ENCODE measurements around the gene TMEM59. TPM values are rescaled to one million over a fixed set of nuclear protein-coding genes. Genes with fewer than 3 reads are reported as not detected.

The TMEM59 gene
- total and polyA plus RNA-seq, 2 of the 8 experiments (the other 6 are each of a cell fraction or from before 2014, with no cell fraction given): 116 to 139 TPM

DNA sequence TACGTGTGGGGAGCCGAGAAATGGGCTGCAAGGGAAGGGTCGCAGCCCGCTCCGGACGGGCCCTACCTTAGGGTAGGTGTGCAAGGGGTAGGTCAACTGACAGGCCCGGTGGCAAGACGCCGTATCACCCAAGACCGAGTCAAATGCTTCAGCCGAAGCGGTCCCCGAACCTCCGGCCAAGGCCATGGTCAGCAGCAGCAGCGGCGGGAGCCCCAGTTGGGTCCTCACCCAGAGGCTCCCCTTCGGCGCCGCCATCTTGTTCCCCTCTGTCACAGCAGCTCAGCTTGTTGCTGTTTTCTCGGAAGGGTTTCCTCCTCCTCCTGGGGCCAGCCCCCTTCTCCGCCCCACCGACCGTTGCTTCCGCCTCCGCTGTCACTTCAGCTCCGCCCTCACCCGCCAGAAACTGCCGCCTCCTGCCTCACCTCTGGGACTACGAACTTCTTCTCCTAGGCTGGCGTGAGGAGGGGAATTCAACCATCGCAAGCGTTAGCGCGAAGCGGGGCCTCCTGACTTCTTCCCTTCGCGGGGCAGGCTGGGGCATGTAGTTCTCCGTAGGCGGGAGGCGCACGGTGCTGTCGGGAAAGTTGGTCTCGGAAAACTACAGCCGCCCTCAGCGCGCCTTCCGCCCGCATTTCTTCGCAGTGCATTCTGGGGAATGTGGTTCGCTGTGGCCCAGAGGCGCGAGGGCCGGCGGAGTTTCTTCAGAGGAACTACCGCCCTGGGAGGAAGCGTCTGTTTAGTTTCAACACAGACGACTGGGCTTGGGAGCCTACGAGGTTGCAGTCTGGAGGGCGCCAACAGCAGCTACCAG lies at the start of gene TMEM59, which contains the start of gene TCEANC2 (continued):
- TF ChIP-seq SP2 (IDR thresholded peaks at IDR 0.05; ENCODE audit: low read length): no peak
- peak; percentile 76; the same call in 1 of the 2 replicates for TF ChIP-seq GABPA (IDR thresholded peaks at IDR 0.05; ENCODE audit: borderline replicate concordance, insufficient read depth, low read length)
- peak; percentile 91 for TF ChIP-seq YY1 (IDR thresholded peaks at IDR 0.05; ENCODE audit: low read depth, low read length)
- TF ChIP-seq TEAD4 (IDR thresholded peaks at IDR 0.05; ENCODE audit: low read depth, low read length): peak; percentile 79
- no peak for TF ChIP-seq TCF12 (IDR thresholded peaks at IDR 0.05; ENCODE audit: low read depth, low read length)
- peak in 1 of 2 experiments; percentile 42; a peak in 1 of 4 replicates for TF ChIP-seq HDAC2 (IDR thresholded peaks at IDR 0.05; ENCODE audit: borderline replicate concordance in 1 of 2, low read depth in 2 of 2, low read length in 2 of 2)
- peak; percentile 72 to 79; a peak in 3 of 4 replicates for TF ChIP-seq SIN3A (conservative IDR thresholded peaks at IDR 0.05 in 1 of 2, IDR thresholded peaks at IDR 0.05 in 1 of 2; ENCODE audit: low read depth in 1 of 2, low read length in 2 of 2)
- TF ChIP-seq POLR2A (IDR thresholded peaks at IDR 0.05; ENCODE audit: control extremely low read depth in 1 of 2, low read depth in 2 of 2, low read length in 2 of 2): peak in 1 of 2 experiments; percentile 55; a peak in 2 of 3 replicates
- TF ChIP-seq CHD2 (IDR thresholded peaks at IDR 0.05; ENCODE audit: low read length): peak; percentile 78
- TF ChIP-seq EGR1 (IDR thresholded peaks at IDR 0.05; ENCODE audit: borderline replicate concordance, low read depth, low read length): no peak
- peak; percentile 96 for TF ChIP-seq SIX5 (IDR thresholded peaks at IDR 0.05; ENCODE audit: low read depth, low read length)
- TF ChIP-seq CTBP2 (IDR thresholded peaks at IDR 0.05; ENCODE audit: borderline replicate concordance, insufficient read depth, insufficient read length, low read length): no peak
- peak; percentile 27; the same call in 1 of the 2 replicates for TF ChIP-seq POLR2AphosphoS5 (IDR thresholded peaks at IDR 0.05; ENCODE audit: low read depth, low read length)
- TF ChIP-seq SRF (IDR thresholded peaks at IDR 0.05; ENCODE audit: low read depth, low read length): 0 out of 2 replicates have a peak, but pooled peaks have one; percentile 16
- no peak for TF ChIP-seq POU5F1 (IDR thresholded peaks at IDR 0.05; ENCODE audit: low read depth, low read length)
- TF ChIP-seq, protein P1, sequence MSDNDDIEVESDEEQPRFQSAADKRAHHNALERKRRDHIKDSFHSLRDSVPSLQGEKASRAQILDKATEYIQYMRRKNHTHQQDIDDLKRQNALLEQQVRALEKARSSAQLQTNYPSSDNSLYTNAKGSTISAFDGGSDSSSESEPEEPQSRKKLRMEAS (IDR thresholded peaks at IDR 0.05): no peak
- TF ChIP-seq GTF2F1 (IDR thresholded peaks at IDR 0.05; ENCODE audit: borderline replicate concordance, low read depth, low read length): 0 out of 2 replicates have a peak, but pooled peaks have one; percentile 49
- peak; percentile 79 for TF ChIP-seq TBP (IDR thresholded peaks at IDR 0.05; ENCODE audit: low read depth, low read length)
- TF ChIP-seq CBX8 (IDR thresholded peaks at IDR 0.05; ENCODE audit: borderline replicate concordance, low read depth, low read length): no peak
- TF ChIP-seq ASH2L (IDR thresholded peaks at IDR 0.05; ENCODE audit: low read length): peak; percentile 69
- peak; percentile 48 for TF ChIP-seq KDM4A (IDR thresholded peaks at IDR 0.05; ENCODE audit: low read depth, low read length, severe bottlenecking)
- no peak; the same call in 1 of the 2 replicates for TF ChIP-seq SP1 (IDR thresholded peaks at IDR 0.05; ENCODE audit: low read depth, low read length)
